Measurements from ENCODE around the gene ATP6V1E1.

Gene ATP6V1E1

DNA sequence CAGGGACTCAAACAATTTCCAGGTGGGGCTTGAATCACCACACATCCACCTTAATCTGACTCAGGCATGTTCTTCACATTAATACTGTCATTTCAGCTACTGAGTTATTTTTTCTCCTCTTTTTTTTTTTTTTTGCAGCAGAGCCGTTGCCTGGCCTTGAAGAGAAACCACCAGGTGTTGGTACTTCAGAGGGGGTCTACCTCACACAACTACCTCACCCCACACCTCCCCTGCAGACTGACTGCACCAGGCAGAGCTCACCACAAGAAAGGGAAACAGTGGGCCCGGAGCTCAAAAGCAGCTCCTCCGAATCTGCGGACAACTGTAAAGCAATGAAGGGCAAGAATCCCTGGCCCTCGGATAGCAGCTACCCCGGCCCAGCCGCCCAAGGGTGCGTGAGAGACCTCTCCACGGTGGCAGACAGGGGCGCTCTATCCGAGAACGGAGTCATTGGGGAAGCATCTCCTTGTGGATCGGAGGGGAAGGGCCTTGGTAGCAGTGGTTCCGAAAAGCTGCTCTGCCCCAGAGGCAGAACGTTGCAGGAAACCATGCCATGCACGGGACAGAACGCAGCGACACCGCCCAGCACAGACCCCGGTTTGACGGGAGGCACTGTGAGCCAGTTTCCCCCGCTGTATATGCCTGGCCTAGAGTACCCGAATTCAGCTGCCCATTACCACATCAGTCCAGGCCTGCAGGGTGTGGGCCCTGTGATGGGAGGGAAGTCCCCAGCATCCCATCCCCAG is 80.4 kb downstream of the ATP6V1E1 start:
- TF ChIP-seq, protein P1, sequence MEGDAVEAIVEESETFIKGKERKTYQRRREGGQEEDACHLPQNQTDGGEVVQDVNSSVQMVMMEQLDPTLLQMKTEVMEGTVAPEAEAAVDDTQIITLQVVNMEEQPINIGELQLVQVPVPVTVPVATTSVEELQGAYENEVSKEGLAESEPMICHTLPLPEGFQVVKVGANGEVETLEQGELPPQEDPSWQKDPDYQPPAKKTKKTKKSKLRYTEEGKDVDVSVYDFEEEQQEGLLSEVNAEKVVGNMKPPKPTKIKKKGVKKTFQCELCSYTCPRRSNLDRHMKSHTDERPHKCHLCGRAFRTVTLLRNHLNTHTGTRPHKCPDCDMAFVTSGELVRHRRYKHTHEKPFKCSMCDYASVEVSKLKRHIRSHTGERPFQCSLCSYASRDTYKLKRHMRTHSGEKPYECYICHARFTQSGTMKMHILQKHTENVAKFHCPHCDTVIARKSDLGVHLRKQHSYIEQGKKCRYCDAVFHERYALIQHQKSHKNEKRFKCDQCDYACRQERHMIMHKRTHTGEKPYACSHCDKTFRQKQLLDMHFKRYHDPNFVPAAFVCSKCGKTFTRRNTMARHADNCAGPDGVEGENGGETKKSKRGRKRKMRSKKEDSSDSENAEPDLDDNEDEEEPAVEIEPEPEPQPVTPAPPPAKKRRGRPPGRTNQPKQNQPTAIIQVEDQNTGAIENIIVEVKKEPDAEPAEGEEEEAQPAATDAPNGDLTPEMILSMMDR (IDR thresholded peaks at IDR 0.05; ENCODE audit: borderline replicate concordance, insufficient read depth, low read depth, low read length): no peak
- H3K4me3 ChIP-seq (ENCODE audit: low read depth, low read length): no peak overlapping the region

DNA sequence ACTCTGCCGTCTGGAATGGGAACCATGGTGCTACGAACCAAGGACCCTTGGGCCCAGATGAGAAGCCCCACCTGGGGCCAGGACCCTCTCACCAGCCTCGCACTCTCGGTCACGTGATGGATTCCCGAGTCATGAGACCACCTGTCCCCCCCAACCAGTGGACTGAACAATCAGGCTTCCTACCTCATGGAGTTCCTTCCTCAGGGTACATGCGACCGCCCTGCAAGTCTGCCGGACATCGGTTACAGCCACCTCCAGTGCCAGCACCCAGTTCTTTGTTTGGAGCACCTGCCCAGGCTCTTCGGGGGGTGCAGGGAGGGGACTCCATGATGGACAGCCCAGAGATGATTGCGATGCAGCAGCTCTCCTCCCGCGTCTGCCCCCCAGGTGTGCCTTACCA is 86.1 kb downstream of the ATP6V1E1 start:
- no peak overlapping the region for H3K4me3 ChIP-seq (ENCODE audit: low read depth, low read length)
- TF ChIP-seq, protein P1 (IDR thresholded peaks at IDR 0.05; ENCODE audit: borderline replicate concordance, insufficient read depth, low read depth, low read length): no peak

All from GM12875 (cell line).